Gastrocnemius medialis (tissue), 4 donors: ENCODE measurements around the gene TMEM161A. TPM values are rescaled to one million over a fixed set of nuclear protein-coding genes. Genes with fewer than 3 reads are reported as not detected.
"Not testable (repeated sequence)": the region's sequence is repeated elsewhere in the genome, so short reads cannot be mapped to it uniquely, and the experiment has no call there.

Experiments
- ATAC-seq, 2 donors: fragments of 150-250 bp; one replicate each; pipeline ENCODE4 v1.9.1; 2016
- DNase-seq, 2 donors: peaks; one replicate each; pipeline ENCODE4 v3.0.0-alpha.2; 2019
- H3K27ac ChIP-seq, 4 donors: fragments of 200-600 bp; sonication (generic); 1 replicate in 1 of 4; 2 replicates in 3 of 4; pipeline ENCODE4 v1.5.1; 2016 to 2018; ENCODE audit warnings: mild to moderate bottlenecking in 2 of 4, moderate library complexity in 1 of 4
- H3K27me3 ChIP-seq, 3 donors: fragments of 200-600 bp; sonication (generic) in 2 of 3; 1 replicate in 1 of 3; 2 replicates in 2 of 3; pipeline versions ENCODE4 v1.5.1 to v1.6.0; 2016 to 2019; ENCODE audit warnings: mild to moderate bottlenecking in 1 of 3, moderate library complexity in 1 of 3
- H3K36me3 ChIP-seq, 2 donors: fragments of 200-600 bp; sonication (generic) in 1 of 2; one replicate each; pipeline ENCODE4 v1.5.1; 2017 to 2018
- H3K4me1 ChIP-seq, 2 donors: fragments of 200-600 bp; sonication (generic) in 1 of 2; one replicate each; pipeline ENCODE4 v1.5.1; 2016 to 2017; ENCODE audit warnings: mild to moderate bottlenecking in 2 of 2
- H3K4me3 ChIP-seq, 4 donors: fragments of 200-600 bp; sonication (generic) in 3 of 4; 1 replicate in 1 of 4; 2 replicates in 3 of 4; pipeline ENCODE4 v1.5.1; 2016 to 2019; ENCODE audit warnings: mild to moderate bottlenecking in 2 of 4
- H3K9me3 ChIP-seq, 3 donors: fragments of 200-600 bp; sonication (generic) in 2 of 3; 1 replicate in 1 of 3; 2 replicates in 2 of 3; pipeline ENCODE4 v1.5.1; 2016 to 2019
- POLR2A ChIP-seq, 2 donors: fragments of 450-650 bp; IDR thresholded peaks; one replicate each; pipeline ENCODE4 v1.6.1; 2017; ENCODE audit warnings: antibody characterized with exemption in 2 of 2, mild to moderate bottlenecking in 2 of 2, moderate library complexity in 2 of 2
- in situ Hi-C, 4 donors: fragments of 200-750 bp; cut with MboI; loops; one replicate each; pipeline versions ENCODE4 v1.15.0 to v1.8.0; 2017; ENCODE audit warnings: low sequenced_read_pairs in 4 of 4
- intact Hi-C: fragments of 100-400 bp; cut with DNase I; formaldehyde crosslinking; loops from one replicate; pipeline ENCODE4 v1.15.1; 2023; ENCODE audit warnings: low total_unique reads
- total RNA-seq, 4 donors: library from RNA; depleted of rRNA; stranded (reverse); fragments of >200 nt; gene quantifications; one replicate each; pipeline versions ENCODE4 v1.1.0 to v1.2.3, GENCODE V29; 2016
- TF ChIP-seq, protein P1 (sequence below), 5 experiments: fragments of 450-650 bp in 3 of 5; fragments of 200-600 bp in 2 of 5; sonication (generic) in 2 of 5; IDR thresholded peaks in 4 of 5; conservative IDR thresholded peaks in 1 of 5; 1 replicate in 4 of 5; 2 replicates in 1 of 5; pipeline ENCODE4 v1.5.1; 2016 to 2019; ENCODE audit warnings: antibody characterized with exemption in 5 of 5, mild to moderate bottlenecking in 3 of 5, moderate library complexity in 3 of 5

Gene TMEM161A
- total RNA-seq, 4 donors from 2014 or later: 30.1 to 52.1 (median 42.8) TPM

DNA sequence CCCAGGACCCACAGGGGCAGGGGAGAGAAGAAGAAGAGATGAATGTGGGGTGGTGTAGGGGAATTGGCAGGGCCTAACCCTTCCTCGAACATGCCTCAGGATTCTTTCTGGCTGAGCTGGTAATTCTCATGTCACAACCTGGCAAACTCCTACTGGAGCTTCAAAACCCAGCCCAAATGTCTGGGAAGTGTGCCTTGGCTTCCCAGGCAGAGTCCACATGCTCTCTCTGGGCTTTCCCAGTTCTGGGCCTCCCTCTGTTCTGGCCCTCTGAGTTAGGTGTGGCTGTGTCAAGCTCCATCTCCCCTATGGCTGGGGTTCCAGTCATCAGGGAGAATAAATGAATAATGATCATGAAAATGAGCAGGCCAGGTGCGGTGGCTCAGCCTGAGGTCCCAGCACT lies 11.2 kb upstream of the TMEM161A start:
- H3K36me3 ChIP-seq: no peaks in the 10 kb centered on the region
- no peaks in the 10 kb centered on the region for H3K27me3 ChIP-seq
- H3K4me3 ChIP-seq: no peak overlapping the region
- H3K27ac ChIP-seq: no peak overlapping the region
- DNase-seq (no peak), ATAC-seq (no peak)
- in situ Hi-C loops (no loop called here), intact Hi-C loops (no loop called here)
- H3K9me3 ChIP-seq: no peaks in the 10 kb centered on the region
- peaks cover 0 to 4% of the 10 kb centered on the region in 2 donors for H3K4me1 ChIP-seq
- TF ChIP-seq POLR2A (IDR thresholded peaks at IDR 0.05): no peak
- TF ChIP-seq, protein P1, sequence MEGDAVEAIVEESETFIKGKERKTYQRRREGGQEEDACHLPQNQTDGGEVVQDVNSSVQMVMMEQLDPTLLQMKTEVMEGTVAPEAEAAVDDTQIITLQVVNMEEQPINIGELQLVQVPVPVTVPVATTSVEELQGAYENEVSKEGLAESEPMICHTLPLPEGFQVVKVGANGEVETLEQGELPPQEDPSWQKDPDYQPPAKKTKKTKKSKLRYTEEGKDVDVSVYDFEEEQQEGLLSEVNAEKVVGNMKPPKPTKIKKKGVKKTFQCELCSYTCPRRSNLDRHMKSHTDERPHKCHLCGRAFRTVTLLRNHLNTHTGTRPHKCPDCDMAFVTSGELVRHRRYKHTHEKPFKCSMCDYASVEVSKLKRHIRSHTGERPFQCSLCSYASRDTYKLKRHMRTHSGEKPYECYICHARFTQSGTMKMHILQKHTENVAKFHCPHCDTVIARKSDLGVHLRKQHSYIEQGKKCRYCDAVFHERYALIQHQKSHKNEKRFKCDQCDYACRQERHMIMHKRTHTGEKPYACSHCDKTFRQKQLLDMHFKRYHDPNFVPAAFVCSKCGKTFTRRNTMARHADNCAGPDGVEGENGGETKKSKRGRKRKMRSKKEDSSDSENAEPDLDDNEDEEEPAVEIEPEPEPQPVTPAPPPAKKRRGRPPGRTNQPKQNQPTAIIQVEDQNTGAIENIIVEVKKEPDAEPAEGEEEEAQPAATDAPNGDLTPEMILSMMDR (IDR thresholded peaks at IDR 0.05 in 4 of 5, conservative IDR thresholded peaks at IDR 0.05 in 1 of 5): no peak

DNA sequence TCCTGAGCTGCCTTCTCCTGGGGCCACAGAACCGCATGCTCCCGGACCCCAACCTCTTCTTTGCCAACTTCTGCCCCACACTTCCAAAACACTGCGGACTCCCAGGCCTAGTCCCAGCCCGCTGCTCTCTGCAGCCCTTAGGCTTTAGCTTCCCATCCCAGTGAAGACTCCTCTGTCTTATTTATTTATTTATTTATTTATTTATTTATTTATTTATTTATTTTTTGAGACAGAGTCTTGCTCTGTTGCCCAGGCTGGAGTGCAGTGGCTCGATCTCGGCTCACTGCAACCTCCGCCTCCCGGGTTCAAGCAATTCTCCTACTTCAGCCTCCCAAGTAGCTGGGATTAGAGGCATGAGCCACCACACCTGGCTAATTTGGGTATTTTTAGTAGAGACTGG lies 10.2 kb upstream of the TMEM161A start:
- ATAC-seq, in situ Hi-C loops, DNase-seq: not testable (repeated sequence)

DNA sequence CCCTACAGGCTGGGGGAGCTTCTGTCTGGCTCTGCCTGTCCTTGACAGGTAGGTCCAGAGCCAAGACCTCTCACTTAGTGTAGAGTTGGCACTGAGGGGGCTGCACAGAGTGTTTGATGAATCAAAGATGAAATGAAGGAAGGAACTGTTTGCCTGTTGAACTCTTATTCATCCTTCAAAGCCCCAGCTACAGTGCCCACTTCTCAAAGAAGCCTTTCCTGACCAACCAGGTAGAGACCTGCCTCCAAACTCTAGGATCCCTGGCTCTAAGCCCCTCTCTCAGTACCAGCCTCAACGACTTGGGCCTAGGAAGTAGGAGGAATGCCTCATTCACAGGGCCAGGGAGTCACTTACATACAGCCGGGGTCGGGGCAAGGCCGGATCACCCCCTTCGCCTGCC lies 9.1 kb upstream of the TMEM161A start:
- in situ Hi-C loops (no loop called here), intact Hi-C loops (no loop called here)
- Histone ChIP-seq H3K27ac (no peak overlapping the region), H3K9me3 (no peaks in the 10 kb centered on the region), H3K36me3 (no peaks in the 10 kb centered on the region), H3K27me3 (no peaks in the 10 kb centered on the region), H3K4me3 (no peak overlapping the region), H3K4me1 (peaks cover 0 to 4% of the 10 kb centered on the region in 2 donors)
- ATAC-seq (no peak), DNase-seq (no peak)
- TF ChIP-seq, protein P1 (IDR thresholded peaks at IDR 0.05 in 4 of 5, conservative IDR thresholded peaks at IDR 0.05 in 1 of 5): no peak
- TF ChIP-seq POLR2A (IDR thresholded peaks at IDR 0.05): no peak

More for the DNA sequence above, 10.2 kb upstream of the TMEM161A start:
- H3K27ac ChIP-seq, H3K4me3 ChIP-seq, H3K9me3 ChIP-seq, H3K36me3 ChIP-seq, H3K27me3 ChIP-seq, intact Hi-C loops, H3K4me1 ChIP-seq: not testable (repeated sequence)

DNA sequence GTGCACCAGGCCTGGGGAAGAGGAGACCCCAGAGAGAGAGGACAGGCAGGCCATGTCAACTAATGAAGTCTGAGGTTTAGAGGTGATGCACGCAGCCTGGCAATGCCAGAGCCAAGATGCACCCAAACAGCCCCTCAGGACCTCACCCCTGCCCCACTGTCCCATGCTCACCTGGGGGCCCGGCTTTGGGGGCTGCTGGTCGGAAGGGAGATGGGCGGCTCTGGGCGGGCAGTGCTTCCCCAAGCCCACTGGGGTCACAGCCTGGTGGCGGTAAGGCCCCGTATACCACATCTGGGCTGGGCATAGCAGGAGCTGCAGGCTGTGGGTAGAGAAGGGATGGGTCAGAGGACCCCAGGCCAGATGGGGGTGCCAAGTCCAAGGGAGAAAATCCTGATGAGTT lies 8.6 kb upstream of the TMEM161A start:
- DNase-seq: no peak
- intact Hi-C loops (loop anchor here (1.0 kb wide), 1 partner anchor 28 kb away; no protein-coding TSS in a partner anchor), in situ Hi-C loops (no loop called here)
- H3K27ac ChIP-seq: no peak overlapping the region
- H3K36me3 ChIP-seq: no peaks in the 10 kb centered on the region
- no peak for ATAC-seq
- H3K27me3 ChIP-seq: no peaks in the 10 kb centered on the region
- peaks cover 0 to 4% of the 10 kb centered on the region in 2 donors for H3K4me1 ChIP-seq
- H3K9me3 ChIP-seq: no peaks in the 10 kb centered on the region
- TF ChIP-seq POLR2A (IDR thresholded peaks at IDR 0.05): no peak
- TF ChIP-seq, protein P1 (IDR thresholded peaks at IDR 0.05 in 4 of 5, conservative IDR thresholded peaks at IDR 0.05 in 1 of 5): no peak
- no peak overlapping the region for H3K4me3 ChIP-seq

DNA sequence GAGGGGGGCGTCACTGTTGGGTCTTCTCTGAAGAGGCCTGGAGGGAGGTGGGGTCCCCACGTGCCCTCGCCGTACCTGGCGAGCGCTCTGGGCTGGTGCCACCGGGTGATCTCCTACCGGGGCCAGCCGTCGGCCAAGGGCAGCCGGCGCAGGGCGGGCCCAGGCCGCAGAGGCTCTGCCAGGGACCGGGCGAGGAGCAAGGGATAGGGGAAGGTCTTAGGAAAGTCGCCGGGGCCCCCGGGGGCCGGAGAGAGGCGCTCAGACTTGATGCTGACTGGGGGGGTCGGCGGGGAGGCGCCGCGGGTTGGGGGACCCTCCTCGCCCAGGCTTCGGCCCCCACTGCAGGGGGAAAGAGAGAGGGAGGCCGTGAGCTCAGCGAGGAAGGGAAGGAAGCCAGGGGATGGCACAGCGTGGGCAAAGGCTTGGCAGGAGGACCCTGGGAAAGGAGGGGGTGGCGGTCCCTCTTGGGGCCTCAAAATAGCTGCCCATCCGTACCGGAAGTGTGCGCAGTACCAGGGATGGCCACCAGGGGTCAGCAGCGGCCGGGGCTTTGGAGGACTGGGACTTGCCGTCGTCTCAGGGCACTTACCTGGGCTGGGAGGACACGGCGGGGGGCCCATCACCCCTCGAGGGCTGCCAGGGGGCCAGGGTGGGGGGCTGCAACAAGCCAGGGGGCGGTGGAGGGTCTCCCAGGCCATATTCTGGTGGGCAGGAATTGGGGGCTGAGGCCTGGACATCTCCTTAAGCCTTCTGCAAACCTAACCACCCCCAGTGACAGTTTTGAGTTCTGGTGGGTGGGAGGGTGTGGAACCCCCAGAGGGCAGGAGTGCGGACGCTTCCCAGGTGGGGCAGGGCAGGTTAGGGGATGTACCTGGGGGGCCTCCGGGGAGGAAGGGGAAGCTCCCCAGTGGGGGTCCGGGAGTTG lies 7.7 kb upstream of the TMEM161A start:
- in situ Hi-C loops: no loop called here
- no peaks in the 10 kb centered on the region for H3K27me3 ChIP-seq
- ATAC-seq (peak; percentile 63 to 88), DNase-seq (peak; percentile 44 to 72)
- peaks cover 0 to 4% of the 10 kb centered on the region in 2 donors for H3K4me1 ChIP-seq
- TF ChIP-seq POLR2A (IDR thresholded peaks at IDR 0.05): no peak
- TF ChIP-seq, protein P1 (IDR thresholded peaks at IDR 0.05 in 4 of 5, conservative IDR thresholded peaks at IDR 0.05 in 1 of 5): peak; percentile 81 to 99 (median 98)
- no peaks in the 10 kb centered on the region for H3K36me3 ChIP-seq
- intact Hi-C loops: loop anchor here (1.0 kb wide), 1 partner anchor 29 kb away; no protein-coding TSS in a partner anchor
- H3K27ac ChIP-seq: no peak overlapping the region
- H3K4me3 ChIP-seq: peak overlapping the region in 3 of 4 donors; percentile 21 to 46 (median 22)
- H3K9me3 ChIP-seq: no peaks in the 10 kb centered on the region
